Lung microvascular endothelial cell (primary cell): ENCODE measurements around the gene CTBP1. TPM values are rescaled to one million over a fixed set of nuclear protein-coding genes. Genes with fewer than 3 reads are reported as not detected.
"Not testable (repeated sequence)": the region's sequence is repeated elsewhere in the genome, so short reads cannot be mapped to it uniquely, and the experiment has no call there.

Experiments used
- DNase-seq, 2 donors: peaks; one replicate each; pipeline versions ENCODE4 v3.0.0 to v3.0.0-alpha.2; 2010; ENCODE audit warnings: low read depth in 2 of 2
- total RNA-seq: library from RNA; depleted of rRNA; stranded (reverse); fragments of >200 nt; gene quantifications from 2 replicates; pipeline ENCODE4 v1.2.1, GENCODE V29; 2014

The CTBP1 gene
- total RNA-seq, 1 donor from 2014 or later: 239 TPM

DNA sequence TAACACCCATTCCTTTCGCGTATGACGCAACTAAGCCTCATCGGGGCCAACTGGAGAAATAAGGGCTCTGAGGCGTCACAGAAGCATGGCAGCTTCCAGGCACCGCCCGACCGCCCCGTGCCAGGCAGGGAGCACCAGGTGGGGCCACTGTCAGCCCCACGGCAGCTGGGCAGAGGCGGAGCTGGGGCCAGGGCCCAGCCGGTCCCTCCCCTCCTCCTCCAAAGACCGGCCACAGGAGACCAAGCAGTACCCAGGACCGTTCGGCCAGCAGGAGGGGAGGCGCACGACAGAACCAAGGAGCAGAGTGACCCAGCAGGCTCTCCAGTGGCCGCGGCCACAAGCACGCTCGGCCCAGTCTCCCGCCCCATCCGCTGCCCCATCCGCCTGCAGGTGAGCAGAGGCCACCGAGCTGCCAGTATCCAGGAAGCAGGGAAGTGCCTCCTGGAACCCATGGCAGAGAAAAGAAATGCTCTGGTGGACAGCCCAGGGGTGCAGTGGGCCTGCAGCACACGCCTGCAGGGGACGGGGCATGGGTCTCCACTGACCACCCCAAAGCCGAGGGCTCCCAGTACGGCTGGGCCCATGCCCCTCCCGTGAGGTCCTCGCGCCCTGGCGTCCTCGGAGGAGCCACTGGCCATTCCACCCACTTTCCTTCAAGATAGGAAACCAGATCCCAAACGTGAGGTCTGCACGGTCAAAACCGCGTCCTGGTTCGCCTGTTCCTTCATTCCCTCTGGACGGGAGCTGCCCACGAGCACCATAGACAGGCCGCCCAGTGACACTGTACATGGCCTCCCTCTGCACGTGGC lies 9.6 kb downstream of the CTBP1 start:
- no peak for DNase-seq

DNA sequence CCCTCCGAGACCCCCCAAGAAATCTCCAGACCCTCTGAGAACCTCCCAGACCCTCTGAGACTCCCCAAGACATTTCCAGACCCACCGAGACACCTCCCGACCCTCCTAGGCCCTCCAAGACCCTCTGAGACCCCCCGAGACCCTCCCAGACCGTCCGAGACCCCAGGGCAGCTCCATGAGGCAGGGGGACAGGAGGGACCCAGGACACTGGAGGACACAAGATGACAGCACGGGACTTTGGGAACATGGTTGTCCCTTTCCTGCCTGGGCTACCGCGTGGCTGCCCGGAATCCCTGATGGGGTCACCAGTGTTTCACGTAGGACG lies 10.3 kb downstream of the CTBP1 start:
- DNase-seq: no peak

DNA sequence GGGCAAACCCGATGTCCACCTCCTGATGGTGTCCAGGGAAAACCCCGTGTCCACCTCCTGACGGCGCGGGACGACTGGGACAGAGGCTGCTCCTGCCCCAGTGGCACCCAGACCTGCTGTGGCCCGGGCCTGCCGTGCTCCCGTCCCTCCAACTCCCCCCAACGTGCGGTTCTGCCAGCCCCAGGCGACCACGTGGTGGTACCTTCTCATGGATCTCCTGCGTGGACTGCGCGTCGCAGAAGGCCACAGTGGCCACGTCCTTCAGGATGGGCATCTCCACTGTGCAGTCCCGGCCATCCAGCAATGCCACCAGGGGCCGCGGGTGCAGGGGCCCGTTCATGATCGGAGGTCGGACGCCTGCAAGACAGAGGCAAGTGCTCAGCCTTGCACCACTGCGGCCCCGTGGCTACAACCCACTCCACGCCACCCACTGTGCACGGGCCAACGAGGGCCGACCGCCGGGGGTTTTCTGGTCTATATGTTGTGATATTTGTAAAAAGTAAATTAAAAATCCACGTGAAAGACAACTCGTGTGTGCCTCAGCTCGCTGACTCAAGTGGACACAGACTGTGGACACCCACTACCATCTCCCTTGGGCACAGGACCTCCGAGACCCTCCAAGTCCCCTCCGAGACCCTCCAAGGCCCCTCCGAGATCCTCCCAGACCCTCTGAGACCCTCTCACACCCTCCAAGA lies 10.8 kb downstream of the CTBP1 start:
- no peak for DNase-seq

DNA sequence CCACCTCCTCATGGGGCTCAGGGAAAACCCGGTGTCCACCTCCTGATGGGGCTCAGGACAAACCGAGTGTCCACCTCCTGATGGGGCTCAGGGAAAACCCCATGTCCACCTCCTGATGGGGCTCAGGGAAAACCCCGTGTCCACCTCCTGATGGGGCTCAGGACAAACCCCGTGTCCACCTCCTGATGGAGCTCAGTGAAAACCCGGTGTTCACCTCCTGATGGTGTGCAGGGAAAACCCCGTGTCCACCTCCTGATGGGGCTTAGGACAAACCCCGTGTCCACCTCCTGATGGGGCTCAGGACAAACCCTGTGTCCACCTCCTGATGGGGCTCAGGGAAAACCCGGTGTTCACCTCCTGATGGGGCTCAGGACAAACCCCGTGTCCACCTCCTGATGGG lies 11.7 kb downstream of the CTBP1 start:
- DNase-seq: not testable (repeated sequence)

DNA sequence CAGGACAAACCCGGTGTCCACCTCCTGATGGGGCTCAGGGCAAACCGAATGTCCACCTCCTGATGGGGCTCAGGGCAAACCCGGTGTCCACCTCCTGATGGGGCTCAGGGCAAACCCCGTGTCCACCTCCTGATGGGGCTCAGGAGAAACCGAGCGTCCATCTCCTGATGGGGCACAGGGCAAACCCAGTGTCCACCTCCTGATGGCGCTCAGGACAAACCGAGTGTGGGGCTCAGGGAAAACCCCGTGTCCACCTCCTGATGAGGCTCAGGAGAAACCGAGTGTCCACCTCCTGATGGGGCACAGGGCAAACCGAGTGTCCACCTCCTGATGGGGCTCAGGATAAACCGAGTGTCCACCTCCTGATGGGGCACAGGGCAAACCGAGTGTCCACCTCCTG lies 12.1 kb downstream of the CTBP1 start:
- DNase-seq: not testable (repeated sequence)

DNA sequence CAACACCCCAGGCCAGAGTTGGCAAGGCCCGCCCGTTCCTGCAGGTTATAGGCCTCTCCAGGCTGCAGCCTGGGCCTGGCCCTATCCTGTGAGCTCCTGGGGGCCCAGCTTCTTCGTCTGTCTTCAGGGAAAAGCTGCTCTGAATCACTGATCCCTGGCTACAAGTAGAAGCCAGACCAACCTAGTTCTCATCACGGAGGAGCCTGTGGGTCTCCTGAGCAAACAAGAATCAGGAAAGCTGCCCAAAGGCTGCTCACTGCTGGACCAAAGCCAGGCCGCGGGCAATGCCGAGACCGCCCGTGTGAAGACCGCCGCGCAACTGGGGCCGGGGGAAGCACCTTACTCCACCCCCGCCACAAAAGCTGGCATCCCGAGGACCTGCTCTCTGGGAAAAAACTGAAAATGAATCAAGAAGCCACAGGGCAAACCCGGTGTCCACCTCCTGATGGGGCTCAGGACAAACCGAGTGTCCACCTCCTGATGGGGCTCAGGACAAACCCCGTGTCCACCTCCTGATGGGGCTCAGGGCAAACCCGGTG lies 12.8 kb downstream of the CTBP1 start:
- no peak for DNase-seq

DNA sequence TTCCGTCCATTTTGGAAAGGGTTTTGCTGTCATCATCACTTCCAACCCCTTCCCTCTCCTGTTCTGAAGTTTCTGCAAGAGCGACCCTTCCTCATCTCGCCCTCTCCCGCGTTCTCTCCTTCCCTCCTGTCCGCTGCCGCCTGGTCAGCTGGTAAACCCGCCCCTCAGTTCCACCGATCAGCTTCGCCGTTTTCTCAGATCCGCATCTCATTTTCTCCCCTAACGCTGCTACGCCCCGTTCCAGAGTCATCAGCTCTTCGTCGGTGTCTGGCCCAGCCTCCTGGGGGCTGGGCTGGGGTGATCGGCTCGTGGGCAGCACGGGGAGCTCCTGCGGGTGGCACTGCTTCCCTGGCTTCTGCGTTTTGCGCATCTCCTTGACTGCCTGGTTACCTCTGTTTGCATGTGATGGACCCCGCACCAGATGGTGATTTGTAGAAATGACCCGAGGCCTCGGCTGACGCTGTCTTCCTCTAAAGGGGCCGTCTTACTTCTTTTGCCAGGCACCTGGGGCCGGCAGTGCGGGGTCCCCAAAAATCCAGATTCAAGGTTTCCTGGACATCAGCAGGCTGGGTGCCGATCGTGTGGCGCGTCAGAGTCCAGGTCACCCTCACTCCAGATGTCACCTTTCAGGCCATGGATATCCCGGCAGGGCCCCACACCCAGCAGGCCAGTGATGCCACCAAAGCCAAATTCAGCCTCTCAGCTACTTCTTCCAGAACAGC lies 13.4 kb downstream of the CTBP1 start:
- DNase-seq: no peak

- DNase-seq: no peak
These were observed 14.1 kb downstream of the CTBP1 start for GRCh38 chr4:1234811-1235292.

DNA sequence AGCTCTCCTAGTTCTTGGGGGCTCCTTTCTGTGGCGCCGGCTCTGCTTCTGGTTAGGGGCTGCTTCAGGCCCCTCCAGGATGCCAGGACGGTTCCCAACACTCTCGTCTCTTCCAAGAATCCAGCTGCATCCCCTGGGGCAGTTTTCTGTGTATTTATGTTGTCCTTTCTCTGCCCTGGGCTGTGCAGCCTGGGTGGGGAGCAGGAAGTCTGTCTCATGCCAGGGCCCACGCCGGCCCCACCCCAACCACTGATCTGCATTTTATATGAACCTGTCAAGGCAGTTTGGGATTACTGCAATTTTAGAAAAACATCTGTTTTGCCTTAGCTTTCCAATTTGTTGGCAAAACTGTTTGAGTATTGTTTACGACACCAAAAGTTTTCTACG lies 14.6 kb downstream of the CTBP1 start:
- peak in 1 of 2 donors; percentile 29 for DNase-seq

DNA sequence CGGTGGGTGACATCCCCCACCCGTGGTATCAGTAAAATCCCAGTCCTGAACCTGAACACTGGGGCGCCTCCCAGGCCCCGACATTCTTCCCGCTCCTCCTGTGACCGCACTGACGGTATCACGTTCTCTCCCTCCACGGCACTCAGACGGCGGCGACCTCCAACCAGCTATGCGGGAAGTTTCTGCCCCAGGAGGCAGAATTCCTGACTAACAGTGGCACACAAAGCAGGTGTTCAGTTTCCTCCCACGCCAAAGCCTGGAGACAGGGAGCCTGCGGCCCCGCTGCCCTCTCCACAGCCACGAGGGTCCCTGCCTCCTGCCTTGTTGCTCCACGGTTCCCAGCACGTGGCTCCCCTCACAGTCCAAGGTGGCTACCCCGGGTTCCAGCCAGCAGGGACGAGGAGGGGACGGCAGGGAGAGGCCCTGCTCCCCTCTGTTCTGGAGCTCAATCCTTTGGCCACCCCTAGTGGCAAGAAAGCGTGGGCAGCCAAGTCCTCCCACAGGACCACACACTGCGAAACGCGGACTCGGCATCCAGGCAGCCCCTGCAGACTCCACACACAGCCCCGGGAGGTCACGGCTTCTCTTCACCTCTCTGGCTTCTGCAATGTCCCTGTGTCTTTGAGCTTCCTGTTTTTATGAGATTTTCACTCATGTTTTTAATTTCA lies 15.2 kb downstream of the CTBP1 start:
- DNase-seq: peak; percentile 62 to 72

DNA sequence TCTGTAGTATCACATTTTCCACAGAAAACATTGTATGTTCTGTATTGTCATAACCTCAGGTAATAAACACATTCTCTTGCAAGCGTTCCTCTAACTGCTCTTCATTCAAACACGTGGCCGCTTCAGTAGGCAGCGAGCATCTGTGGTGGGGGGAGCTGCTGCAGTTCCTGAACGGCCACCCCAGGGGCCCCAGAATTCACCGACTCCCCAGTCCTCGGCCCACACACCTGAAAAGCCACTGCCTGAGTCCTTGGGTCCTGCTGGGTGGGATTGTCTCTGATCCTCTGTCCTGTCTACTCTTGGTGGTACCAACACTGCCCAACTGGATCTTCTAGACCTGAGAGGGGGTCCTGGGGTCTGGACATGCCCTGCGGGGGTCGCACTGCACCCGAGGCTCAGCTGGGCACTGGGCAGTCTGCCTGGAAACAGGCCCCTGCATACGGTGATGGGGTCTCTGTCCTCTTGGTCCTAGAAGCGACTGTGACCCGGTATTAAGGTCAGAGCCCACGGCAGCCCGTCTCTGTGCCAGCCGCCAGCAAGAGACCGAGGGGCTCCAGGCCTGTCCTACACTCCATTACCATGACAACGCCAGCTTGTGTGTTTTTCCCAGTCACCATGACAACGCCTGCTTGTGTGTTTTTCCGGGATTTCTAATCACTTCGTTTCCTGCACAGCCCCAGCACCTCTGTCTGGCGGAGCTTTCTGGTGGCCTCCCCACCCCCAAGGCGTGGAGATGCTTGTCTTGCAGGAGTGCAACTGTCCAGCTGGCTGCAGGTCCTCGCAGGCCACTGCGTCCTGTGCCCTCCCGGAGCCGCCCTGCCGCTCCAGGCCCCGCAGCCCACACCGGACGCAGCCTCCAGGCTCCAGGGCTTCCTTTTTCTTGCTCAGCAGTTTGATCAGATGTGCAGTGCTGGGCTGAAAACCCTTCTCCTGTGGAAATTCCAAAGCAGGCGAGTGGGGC lies 16.0 kb downstream of the CTBP1 start:
- peak; percentile 96 to 98 for DNase-seq

DNA sequence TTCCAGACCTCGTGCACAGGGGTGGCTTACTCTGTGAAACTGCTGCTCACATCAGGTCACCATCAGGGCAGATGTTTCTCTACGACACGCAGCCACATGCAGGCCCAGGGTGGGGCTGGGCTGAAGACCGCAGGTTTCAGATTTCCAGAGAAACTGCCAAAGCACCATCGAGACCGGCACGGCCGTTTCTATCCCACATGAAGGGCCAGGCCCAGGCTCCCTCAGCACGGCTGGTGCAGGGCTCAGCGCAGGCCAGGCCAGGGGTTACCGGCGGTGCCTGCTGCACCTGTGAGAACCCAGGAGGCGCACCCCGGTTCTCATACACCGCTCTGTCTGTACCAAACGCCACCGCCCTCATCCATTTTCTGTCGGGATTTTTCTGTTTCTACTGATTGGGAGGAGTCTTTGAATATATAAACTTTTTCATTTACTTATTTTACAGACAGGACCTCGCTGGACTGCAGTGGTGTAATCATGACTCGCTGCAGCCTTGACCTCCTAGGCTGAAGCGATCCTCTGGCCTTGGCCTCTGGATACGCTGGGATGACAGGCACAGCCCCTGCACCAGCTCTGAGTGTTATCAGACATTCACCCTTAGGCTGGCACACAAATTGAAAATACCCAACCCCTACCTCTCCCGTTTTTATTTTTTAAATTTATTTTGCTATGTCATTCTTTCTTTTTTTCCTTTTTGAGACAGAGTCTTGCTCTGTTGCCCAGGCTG lies 17.1 kb downstream of the CTBP1 start:
- no peak for DNase-seq

- no peak for DNase-seq
These were observed 17.8 kb downstream of the CTBP1 start for GRCh38 chr4:1230971-1231636.

GRCh38 chr4:1230316-1230715 lies 18.6 kb downstream of the CTBP1 start:
- no peak for DNase-seq

- no peak for DNase-seq
These were observed 19.6 kb downstream of the CTBP1 start for GRCh38 chr4:1229117-1229849.

DNA sequence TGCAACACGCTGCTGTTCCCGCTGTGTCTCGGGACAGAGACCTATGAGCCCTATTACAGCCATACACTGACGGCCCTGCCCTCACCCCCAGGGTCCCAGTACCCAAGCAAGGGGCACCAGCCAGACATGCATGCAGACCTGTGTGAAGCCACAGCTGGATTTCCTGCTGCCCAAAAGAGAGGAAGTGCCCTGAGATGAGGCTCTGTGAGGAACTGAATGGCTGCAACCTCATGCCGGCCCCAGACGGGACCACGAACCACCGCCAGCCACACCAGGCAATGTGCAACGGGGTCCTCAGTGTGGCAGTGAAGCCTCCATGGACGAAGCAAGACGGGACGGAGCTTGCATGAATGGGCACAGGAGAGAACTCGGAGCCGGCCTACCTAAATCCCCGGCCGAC lies 21.1 kb downstream of the CTBP1 start:
- no peak for DNase-seq

DNA sequence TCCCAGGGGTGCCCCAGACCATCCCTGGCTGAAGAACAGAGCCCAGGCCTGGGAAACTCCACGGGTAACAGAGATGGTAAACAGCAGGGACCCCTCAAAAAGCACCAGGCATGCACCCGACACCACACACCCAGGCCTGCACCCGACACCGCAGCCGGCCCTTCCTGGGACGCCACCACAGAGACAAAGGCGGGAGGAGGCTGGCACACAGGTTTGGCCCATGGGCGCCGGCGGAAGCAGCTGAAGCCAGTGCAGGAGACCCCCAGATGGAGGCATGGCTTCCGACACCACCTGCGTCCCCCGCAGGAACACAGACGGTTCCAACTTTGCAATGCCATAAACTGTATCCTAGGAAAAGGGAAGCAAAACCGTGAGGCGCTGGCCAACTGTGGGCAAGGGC lies 22.3 kb downstream of the CTBP1 start:
- DNase-seq: no peak

GRCh38 chr4:1226144-1226481 lies 22.8 kb downstream of the CTBP1 start:
- peak in 1 of 2 donors; percentile 31 for DNase-seq
